ENCODE results near the gene OSBPL10.

- no peak for TF ChIP-seq POLR2A (IDR thresholded peaks at IDR 0.05)
- no peak for TF ChIP-seq CTCF (IDR thresholded peaks at IDR 0.05)
These were observed 13.5 kb downstream of the OSBPL10 start for GRCh38 chr3:31967592-31967991.
